Measurements from ENCODE around the gene CACNA1B.
A peak's percentile ranks its signal among the peaks of the same experiment; 100 is the strongest.

Gene CACNA1B

DNA sequence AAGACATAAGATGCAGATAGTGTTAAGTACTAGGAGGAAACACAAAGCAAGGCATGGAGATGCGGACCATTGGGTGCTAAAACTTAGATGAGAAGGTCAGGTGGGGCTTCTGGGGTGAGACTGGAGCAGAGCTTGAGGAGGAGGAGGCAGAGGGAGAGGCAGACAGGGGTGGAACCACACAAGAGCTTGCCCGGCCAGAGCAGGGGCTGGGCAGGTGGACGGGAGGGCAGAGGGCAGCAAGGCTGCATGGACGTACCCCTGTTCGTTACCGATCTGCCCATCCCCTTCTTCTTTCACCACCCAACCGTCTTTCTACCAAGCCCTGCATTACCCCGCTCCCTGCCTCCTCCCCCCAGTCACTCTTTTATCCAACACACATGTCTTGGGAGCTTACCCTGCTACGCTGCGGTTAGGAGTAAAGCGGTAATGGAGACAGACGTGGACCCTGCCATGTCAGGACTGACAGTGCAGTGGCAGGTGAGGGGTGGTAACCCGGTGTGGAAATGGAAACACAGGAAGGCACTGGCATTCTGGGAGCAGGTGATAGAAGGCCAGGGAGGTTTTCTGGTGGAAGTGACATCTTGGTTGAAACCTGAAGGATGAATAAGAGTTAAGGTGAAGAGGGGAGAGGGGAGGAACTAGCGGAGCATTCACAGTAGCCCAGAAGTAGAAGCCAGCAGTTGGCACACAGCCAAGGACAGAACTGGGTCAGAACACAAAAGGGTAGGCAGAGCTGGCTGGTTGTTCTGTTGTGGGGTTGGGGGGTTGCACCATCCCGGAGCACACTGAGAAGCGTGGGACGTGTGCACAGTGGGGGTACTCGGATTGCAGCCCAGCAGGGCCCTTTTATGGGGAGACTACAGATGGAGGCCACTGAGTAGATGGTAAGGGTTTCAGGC is 167.2 kb downstream of the CACNA1B start:
- DNase-seq, result no peak

DNA sequence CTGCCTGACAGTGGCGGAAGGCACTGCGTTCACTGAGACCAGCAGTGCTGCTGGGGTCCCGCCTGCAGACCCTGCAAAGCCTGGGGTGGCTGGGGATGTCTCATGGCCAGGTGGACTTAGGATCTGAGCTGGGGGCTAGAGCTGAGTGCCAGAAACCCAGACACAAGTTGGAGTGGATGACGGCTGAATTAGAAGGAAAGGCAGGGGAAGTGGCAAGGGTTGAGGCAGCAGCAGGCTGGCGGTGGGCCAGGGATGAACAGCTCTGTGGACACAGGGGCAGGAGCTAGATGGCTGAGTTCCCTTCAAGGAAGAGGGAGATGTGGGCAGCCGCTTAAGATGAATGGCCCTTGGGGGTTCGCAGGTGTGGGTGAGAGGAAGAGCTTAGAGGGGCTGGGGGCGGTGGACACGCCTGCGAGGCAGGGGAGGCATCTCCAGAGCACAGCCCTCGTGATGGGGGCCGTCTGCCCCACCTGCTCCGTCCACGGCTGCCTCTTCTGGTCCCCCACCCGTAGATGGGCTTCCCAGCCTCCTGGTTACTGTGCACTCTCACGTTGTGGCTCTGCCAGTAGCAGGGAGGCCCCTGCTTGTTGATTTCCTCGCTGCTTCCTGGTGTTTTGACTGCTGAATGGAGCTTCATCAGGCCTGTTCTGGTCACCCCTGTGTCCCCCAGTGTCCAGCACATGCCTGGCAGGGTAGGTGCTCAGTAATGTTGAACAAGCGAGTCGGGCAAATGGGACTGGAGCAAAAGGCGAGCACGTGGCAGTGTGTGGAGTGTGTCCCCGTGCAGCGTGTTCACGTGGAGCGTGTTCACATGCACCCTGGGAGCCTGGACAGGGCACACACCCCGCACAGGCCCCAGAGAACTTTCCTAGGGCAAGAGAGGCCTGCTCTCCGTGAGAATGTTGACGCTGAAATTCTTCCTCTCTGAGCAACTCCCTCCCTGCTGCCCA is 168.2 kb downstream of the CACNA1B start:
- DNase-seq, result no peak

DNA sequence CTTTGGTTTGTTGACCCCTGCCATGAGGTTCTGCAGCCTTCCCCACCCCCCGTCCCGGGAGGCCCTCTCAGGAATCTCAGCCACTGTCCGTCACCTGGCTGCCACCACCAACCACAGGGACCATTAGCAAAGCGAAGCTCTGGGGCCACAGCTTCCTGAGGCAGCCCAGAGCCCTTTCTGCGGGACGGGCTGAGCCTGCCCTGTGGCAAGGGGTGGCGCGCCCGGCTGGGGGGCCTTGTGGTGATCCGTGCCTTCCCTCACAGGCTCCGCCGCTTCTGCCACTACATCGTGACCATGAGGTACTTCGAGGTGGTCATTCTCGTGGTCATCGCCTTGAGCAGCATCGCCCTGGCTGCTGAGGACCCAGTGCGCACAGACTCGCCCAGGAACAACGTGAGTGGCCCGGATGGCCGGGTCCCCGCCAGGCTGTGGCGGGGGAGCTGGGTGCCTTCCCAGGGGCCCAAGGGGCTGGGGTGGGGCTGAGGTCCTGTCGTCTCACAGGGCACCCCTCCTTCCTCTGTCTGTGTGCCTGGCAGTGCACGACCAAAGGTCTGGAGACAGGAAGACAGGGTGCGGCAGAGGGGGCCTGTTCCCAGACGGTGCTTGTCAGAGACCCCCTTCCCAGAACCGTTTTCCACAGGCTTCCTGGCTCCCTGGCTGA is 169.2 kb downstream of the CACNA1B start:
- no peak for DNase-seq

DNA sequence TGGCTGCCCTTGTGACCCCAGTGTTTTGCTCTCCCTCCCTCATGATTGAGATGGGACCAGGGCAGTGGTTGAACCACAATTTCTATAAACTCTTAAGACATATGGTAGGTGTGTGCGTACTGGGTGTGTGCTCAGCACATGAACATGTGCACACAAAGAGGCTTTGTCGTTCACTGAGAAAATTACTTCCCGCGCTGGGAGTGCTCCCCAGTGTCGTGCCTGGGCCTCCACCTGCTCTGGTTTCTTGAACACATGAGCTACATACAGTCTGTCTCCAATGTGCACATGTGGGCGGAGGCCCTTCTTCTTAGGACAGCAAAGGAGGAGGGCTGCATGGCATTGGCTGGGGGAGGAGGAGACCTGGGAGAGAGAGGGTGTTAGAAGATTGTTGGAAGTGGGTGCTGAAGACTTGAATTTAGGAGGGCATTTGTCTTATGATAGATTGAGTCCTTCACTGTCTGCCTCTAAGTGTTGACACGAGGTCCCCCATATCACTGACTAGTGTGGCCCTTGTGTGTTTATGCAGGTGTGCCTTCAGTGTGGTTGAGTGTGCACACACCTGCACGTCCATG is 170.0 kb downstream of the CACNA1B start:
- no peak for DNase-seq

DNA sequence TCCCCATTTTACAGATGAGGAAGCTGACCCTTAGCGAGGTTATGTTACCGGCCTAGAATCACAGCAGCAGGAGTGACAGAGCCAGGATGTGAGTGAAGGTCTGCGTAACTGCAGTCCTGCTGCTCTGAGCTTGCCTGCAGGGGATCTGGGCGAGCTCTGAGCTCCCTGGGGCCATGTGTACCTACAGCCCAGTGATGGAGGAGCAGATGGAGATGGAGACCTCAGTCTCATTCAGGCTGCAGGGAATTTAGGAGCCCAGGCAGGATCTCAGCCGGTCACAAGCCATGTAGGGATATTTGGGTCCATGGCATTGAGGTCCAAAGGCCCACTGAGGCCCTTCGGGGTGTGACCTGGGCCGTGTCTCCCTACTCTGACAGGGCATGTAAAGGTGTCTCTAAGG is 170.6 kb downstream of the CACNA1B start:
- DNase-seq, result no peak

DNA sequence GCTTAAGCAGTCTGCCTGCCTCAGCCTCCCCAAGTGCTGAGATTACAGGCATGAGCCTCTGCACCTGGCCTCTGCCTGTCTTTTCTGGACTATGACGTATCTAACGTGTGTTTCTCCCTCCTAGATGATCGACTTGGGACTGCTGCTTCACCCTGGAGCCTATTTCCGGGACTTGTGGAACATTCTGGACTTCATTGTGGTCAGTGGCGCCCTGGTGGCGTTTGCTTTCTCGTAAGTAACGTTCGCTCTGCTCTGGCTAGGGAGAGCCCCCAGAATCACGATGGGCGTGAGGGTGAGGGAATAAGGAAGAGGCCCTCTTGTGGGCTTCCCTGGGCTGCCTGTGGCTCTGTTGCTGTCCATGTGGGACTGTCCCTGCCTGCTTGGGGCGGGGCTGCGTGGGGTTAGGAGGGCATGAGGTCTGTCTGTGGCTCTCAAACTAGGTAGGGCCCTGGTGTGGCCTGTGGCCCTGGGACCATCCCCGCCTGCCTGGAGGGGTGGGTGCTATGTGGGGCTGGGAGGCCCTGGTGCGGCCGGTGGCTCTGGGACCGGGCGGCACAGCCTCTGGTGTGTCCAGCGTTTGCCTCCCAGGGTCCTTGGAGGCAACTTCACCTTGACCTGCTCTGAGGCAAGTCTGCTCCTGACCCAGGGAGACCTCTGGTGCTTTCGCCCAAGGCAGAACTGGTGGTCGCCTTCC is 171.7 kb downstream of the CACNA1B start:
- no peak for DNase-seq

DNA sequence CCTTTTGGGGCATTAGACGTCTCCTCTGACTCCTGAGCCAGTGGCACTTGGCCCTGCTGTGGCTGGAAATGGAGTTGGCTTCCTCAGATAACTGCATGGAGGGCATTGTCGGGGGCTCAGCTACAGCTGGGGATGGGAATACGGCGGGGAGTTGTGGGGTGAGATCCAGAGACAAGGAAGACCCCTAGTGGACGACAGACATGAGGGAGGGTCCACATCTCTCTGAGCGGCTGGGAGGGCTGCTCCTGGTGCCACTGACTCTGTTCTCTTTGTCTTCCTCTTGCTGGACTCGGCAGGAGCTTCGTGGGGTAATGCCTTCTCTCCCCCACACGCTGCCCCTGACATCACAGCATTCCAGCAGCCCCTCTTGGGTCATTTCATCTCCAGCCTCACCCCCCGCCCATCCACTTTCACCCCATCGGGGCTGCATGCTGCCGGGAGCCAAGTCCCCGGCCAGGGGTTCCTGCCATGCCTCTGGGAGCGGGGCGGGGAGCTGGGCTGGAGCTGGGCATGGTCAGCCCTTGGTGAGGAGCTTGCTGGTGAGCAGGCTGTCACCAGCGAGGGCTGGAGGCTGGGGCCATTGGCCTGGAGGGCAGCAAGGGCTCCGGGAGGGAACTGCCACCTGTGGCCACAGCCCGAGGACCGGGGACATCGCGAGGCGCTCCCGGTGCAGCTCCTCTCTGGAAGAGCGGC is 172.3 kb downstream of the CACNA1B start:
- DNase-seq, result no peak

DNA sequence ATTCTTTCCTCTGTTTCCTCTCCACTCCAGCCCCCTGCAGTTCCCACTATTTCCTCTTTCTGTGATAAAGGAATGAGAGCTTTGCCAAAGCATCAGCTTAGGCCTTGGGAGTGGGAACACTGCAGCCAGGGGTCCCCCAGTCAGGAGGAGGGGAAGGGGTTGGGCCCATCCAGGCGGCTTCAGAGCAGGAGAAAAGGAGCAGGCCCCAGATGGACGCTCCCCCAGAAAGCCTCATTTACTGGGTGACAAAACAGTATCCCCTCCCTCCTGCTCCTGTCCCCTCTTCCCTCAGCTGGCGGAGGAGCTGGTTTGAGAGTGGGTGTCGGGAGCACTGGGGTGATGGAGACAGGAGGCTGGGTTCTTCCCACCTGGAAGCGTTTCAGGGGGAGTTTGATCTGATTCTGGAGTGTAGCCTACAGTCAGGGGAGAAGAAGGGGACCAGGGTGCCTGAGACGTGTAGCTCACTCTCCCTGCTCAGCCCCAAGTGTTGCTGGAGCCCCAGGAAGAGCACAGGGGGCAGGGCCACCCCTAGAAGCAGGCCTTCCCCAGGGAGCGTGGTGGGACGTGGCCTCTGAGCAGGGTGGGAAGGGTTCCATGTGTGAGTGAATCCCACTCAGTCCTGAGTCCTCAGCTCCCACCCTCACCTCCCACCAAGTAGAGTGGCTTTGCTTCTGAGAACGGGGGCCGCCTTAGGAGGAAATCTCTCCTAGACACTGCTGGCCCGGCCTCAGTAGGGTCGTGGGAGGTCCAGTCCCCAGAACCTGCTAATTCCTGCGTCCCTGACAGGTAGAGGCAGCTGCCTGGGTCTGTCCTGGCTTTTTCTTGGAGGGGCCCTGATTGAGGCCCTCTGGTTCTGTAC is 173.1 kb downstream of the CACNA1B start:
- no peak for DNase-seq

DNA sequence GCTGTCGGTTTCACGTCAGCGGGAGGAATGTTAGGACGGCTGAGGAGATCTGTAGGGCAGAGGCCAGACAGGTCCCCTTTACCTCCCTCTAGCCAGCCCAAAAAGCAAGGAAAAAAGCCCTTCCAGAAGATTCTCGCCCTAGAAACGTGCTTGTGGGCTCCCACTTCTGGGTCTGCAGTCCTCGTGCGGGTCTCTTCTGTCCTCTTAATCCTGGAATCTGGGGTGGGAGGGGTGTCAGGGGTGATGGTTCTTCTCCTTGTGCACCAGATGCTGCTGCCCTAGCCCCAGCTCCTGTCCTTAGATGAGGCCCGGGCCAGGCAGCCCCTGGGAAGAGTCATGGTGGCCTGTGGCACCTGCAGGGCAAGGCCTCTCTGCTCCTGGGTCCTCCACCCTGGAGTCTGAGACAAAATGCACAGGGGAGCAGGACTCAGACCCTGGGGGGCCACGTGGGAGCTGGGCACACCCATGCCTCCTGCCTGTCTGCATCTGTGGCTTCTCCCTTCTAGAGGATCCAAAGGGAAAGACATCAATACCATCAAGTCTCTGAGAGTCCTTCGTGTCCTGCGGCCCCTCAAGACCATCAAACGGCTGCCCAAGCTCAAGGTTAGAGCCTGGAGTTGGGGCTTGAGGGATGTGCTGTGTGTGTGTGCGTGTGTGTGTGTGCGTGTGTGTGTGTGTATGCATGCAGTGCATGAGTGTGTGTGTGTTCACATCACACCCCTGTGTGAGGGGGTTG is 174.2 kb downstream of the CACNA1B start:
- DNase-seq, result no peak

DNA sequence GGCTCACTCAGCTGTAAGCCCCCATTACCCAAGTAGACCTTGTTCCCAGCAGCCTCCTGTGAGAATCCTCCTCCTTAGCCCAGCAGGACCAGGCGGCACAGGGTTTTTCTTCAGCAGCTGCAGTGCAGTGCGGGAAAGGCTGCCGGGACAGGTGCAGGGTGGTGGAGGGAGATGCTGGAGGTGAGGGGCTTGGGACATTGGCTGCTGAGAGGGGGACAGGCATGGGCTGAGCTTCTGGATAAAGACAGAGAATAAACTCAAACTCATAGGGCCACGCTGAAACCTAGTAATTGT is 174.7 kb downstream of the CACNA1B start:
- DNase-seq, result no peak

DNA sequence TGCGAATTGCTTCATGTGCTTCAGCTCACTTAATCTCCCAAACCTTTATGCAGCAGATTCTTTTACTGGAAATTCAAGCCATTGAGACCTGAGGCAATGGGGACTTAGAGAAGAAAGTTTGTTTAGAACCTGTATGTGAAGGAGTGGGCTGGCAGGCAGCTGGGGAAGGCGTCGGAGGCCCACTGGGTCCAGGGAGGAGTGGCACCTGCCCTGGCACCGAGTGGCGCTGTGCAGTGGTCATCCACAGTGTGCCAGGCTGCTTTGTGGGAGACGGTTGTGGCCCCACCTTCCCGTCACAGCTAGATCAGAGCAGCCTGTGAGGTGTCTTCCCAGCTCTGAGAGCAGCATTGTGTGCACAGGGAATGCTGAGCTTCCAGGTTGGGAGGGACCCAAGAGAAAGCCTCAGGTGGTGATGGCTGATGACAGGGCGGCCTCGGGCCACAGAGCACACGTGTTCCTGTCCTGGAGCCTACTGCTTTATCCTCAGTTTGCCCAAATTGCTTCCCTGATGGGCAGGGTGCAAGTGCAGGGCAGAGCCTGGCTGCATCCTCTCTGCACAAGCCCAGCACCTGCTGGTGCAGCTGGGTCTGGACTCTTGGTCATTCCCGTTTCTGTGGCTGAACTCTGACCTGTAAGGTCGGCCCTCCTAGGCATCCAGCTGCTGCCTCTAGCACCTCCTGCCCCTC is 175.2 kb downstream of the CACNA1B start:
- no peak for DNase-seq

DNA sequence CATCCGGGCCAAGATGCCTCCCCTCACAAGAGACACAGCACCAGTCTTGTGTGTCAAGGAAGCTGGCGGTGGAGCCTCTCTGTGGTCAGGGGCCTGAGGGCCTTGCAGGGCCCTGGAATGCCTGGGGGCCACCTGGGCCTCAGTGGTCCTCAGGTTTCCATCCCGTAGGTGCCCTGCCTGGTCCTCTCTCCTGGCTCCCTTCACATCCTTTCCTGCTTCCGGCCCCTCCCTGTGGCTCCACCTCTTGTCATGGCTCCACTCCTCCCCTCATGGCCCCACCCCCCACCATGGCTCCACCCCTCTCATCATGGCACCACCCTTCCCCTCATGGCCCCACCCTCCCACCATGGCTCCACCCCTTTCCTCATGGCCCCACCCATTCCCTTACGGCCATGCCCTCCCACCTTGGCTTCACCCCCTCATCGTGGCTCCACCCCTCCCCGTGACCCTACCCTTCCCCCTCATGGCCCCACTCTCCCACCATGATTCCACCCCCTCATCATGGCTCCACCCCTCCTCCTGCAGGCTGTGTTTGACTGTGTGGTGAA is 175.8 kb downstream of the CACNA1B start:
- peak in 2 of 3 donors; percentile 9 to 12 for DNase-seq

DNA sequence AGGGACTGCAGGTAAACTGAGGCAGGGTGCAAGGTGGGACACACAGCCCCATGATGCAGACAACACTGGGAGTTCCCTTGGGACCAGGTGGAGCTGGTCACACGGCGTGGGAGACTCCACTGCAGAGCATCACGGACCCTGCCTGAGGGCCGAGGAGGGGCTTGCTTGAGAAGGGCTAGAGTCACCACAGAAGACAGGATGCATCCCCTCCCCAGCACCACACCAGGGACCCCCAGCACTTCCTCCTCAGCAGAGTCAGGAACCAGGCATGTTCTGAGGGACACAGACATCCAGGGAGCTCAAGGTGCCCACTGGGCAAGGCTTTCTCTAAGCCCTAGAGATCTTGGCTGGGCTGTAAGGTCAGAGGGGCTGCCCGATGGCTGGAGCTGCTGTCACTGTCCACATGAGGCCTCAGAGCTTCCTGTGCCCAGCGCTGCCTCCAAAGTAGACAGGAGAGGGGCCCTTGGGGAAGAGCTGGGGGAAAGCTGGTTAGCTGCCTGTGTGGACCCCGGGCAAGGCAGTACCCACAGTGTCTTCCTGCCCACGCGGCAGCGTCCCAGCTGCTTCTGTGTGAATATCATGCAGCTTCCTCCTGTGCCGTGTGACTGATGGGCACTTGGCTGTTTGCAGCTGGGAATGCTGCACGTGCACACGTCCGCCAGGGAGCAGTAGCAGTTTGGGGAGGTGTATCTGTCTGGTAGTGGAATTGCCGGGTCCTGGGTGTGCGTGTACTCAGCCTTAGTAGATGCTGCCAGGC is 176.6 kb downstream of the CACNA1B start:
- no peak for DNase-seq

DNA sequence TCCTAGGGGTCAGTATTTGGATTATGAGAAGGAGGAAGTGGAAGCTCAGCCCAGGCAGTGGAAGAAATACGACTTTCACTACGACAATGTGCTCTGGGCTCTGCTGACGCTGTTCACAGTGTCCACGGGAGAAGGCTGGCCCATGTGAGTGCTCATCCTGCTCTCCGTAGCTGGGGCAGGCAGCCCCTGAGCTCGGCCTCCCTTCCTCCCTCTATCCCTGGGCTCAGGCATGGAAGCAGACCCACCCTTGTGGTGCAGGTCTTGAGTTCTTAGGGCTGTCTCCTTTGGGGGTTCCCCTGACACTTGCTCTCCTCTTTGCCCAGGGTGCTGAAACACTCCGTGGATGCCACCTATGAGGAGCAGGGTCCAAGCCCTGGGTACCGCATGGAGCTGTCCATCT is 180.1 kb downstream of the CACNA1B start:
- no peak for DNase-seq

DNA sequence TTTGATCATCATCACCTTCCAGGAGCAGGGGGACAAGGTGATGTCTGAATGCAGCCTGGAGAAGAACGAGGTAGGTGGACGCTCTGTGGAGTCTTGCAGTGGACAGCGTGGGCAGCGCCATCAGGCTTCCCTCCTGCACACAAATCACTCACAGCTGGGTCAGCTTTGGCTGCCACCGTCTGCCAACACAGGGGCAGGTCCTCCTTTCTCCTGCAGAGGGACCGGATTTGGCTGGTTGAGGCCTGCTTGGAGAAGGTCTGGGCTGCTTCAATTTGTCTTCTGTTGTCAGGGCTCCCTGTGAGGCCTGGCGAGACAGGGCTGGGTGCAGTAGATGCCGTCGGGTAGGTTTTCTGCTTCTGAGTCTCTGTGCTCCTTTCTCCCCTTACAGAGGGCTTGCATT is 180.6 kb downstream of the CACNA1B start:
- DNase-seq, result no peak

DNA sequence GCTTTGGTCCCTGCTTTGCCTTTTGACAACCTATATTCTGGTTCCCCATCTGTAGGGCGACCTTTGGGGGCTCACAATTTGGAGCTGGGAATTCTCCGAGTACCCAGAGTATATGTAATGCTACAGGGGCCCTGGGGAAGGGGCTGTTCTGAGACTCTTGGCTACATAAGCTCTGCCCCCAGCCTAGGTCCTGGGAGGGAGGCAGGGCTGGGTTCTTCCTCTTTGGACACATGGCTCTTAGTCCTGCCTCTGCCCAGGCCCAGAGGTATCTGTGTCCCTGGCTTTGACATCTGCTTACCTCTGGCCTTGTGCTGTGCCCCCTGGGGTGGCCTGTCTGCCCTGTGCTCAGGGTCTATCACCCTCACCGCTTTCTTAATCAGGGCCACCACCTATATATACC is 181.6 kb downstream of the CACNA1B start:
- DNase-seq, result no peak

DNA sequence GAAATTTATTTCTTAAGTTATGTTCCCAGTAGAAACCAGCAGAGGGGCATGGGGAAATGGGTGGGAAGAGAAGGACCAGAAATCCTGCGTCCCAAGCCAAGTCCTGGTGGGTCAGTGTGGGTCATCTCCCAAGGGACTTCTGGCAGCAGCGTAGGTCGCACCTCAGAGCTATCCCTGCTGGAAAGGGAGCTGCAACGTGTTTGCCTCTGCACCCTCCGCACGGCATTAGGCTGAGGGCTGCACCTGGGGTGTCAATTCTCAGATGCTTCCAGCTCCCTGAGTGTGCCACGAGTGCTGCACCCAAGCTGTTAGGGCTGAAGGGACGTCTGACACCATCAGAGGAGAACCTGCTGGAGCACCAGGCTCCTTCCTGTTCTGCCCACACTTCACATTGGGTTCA is 182.8 kb downstream of the CACNA1B start:
- no peak for DNase-seq

DNA sequence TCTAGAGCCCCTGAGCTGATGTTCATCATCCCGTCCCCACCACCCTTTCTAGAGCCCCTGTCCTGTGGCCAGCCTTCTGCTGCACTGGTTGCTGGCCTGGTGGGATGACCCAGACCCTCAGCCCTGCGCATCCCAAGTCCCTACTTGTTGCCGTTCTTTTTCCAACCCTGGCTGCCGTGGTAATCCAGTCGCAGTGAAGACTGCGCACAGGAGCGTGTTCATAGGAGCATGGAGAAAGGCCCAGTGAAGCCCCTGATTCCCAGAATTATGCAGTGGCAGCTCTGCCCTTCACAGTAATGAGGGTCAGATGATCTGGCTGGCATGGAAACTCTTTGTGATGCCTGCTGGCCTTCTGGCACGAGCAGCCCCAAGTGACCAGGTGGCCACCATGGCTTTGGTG is 183.3 kb downstream of the CACNA1B start:
- DNase-seq, result no peak

Data from suppressor macrophage treated with lipopolysaccharide for 1 hour (primary cell).